Loucy (cell line): ENCODE measurements around the gene LRRC73.

ENCODE experiments used
- EZH2phosphoT487 ChIP-seq: fragments of 200-600 bp; IDR thresholded peaks from 2 replicates; pipeline ENCODE4 v1.6.1; 2018; ENCODE audit warnings: antibody characterized with exemption, mild to moderate bottlenecking, moderate library complexity, borderline replicate concordance
- TF ChIP-seq, protein P1 (sequence below): fragments of 200-600 bp; sonication (generic); conservative IDR thresholded peaks from 2 replicates; pipeline ENCODE4 v1.5.1; 2014; ENCODE audit warnings: mild to moderate bottlenecking, antibody characterized with exemption, low read length

DNA sequence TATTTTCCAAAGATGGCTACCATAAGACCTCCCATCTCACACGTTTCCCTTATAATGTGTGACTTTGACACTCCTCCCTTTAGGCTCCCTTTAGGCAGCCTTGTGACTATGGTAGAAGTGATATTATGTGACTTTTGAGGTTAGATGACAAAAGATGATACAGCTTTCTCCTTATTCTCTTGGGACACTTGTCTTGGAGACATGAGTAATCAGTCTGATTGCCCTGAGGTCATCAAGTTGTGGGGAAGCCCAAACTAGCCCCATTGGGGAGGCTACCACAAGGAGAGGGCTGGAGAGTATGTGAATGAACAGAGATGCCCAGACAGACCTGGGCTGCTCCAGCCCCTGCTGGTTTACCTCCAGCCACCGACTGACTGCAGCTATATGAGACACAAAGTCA, 44.2 kb downstream of the LRRC73 start:
- TF ChIP-seq, protein P1, sequence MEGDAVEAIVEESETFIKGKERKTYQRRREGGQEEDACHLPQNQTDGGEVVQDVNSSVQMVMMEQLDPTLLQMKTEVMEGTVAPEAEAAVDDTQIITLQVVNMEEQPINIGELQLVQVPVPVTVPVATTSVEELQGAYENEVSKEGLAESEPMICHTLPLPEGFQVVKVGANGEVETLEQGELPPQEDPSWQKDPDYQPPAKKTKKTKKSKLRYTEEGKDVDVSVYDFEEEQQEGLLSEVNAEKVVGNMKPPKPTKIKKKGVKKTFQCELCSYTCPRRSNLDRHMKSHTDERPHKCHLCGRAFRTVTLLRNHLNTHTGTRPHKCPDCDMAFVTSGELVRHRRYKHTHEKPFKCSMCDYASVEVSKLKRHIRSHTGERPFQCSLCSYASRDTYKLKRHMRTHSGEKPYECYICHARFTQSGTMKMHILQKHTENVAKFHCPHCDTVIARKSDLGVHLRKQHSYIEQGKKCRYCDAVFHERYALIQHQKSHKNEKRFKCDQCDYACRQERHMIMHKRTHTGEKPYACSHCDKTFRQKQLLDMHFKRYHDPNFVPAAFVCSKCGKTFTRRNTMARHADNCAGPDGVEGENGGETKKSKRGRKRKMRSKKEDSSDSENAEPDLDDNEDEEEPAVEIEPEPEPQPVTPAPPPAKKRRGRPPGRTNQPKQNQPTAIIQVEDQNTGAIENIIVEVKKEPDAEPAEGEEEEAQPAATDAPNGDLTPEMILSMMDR, result no peak
- TF ChIP-seq EZH2phosphoT487, result no peak
